RWPE1 (cell line): ENCODE measurements around the gene PRPSAP2.

Source experiments
- CTCF ChIA-PET: fragments of 350-600 bp; sonication (Branson Sonifier 250); formaldehyde crosslinking; extraction: SDS; loops from one replicate; lab custom pipeline; 2021; lab: Yijun Ruan, JAX
- POLR2A ChIA-PET: fragments of 400-600 bp; formaldehyde crosslinking; extraction: SDS; loops from one replicate; lab custom pipeline; 2020; ENCODE audit warnings: antibody characterized with exemption; ENCODE audit not compliant: low non-redundant PET; lab: Yijun Ruan, JAX
- DNase-seq: peaks from one replicate; pipeline ENCODE4 v3.0.0; 2012; ENCODE audit warnings: low spot score
- H3K27ac ChIP-seq: fragments of 450-650 bp; 2 replicates; pipeline ENCODE4 v1.5.1; 2017
- CTCF ChIP-seq: fragments of 450-650 bp; conservative IDR thresholded peaks from 2 replicates; pipeline ENCODE4 v1.5.1; 2017; ENCODE audit warnings: low read depth, mild to moderate bottlenecking

Gene PRPSAP2

GRCh38 chr17:18889658-18890057 is 31.7 kb downstream of the PRPSAP2 start:
- H3K27ac ChIP-seq: no peak overlapping the region
- ChIA-PET POLR2A (no interaction called here), CTCF (interaction anchor here (0.7 kb wide), 2 partner anchors 11 to 39 kb away, joined by 3 read pairs; no protein-coding TSS in a partner anchor)
- TF ChIP-seq CTCF: no peak
- DNase-seq: no peak

- no peak overlapping the region for H3K27ac ChIP-seq
- DNase-seq: no peak
- TF ChIP-seq CTCF: no peak
- ChIA-PET CTCF (no interaction called here), POLR2A (no interaction called here)
Measured at GRCh38 chr17:18891541-18891940, 33.6 kb downstream of the PRPSAP2 start.

GRCh38 chr17:18896146-18896545 is 38.2 kb downstream of the PRPSAP2 start:
- H3K27ac ChIP-seq: no peak overlapping the region
- ChIA-PET POLR2A (no interaction called here), CTCF (interaction anchor here (0.6 kb wide), 1 partner anchor 802 kb away, joined by 4 read pairs; no protein-coding TSS in a partner anchor)
- no peak for DNase-seq
- TF ChIP-seq CTCF: no peak

- ChIA-PET POLR2A (no interaction called here), CTCF (no interaction called here)
- DNase-seq: no peak
- TF ChIP-seq CTCF: no peak
- no peak overlapping the region for H3K27ac ChIP-seq
Measured at GRCh38 chr17:18896947-18897346, 39.0 kb downstream of the PRPSAP2 start.

GRCh38 chr17:18904482-18904881 is 46.6 kb downstream of the PRPSAP2 start:
- ChIA-PET POLR2A (no interaction called here), CTCF (interaction anchor here (0.6 kb wide), 1 partner anchor 334 kb away, joined by 3 read pairs; no protein-coding TSS in a partner anchor)
- no peak overlapping the region for H3K27ac ChIP-seq
- TF ChIP-seq CTCF: no peak
- DNase-seq: no peak

GRCh38 chr17:18905226-18905625 is 47.3 kb downstream of the PRPSAP2 start:
- POLR2A ChIA-PET: no interaction called here
- H3K27ac ChIP-seq: no peak overlapping the region
- no peak for TF ChIP-seq CTCF
- CTCF ChIA-PET: interaction anchor here (0.6 kb wide), 1 partner anchor 333 kb away, joined by 3 read pairs; no protein-coding TSS in a partner anchor
- DNase-seq: no peak

- DNase-seq: no peak
- H3K27ac ChIP-seq: no peak overlapping the region
- ChIA-PET POLR2A (no interaction called here), CTCF (no interaction called here)
- no peak for TF ChIP-seq CTCF
Measured at GRCh38 chr17:18910326-18910725, 52.4 kb downstream of the PRPSAP2 start.
